HepG2 (cell line): ENCODE data around the gene GNAI2. TPM values are rescaled to one million over a fixed set of nuclear protein-coding genes. Genes with fewer than 3 reads are reported as not detected.
"Not testable (repeated sequence)": the region's sequence is repeated elsewhere in the genome, so short reads cannot be mapped to it uniquely, and the experiment has no call there.

Experiments used
- ATAC-seq: fragments of 200-7000 bp; cut with Tn5 transposase; 3 replicates; pipeline ENCODE4 v1.9.1; 2020; ENCODE audit warnings: mild to moderate bottlenecking, moderate library complexity
- BruUV-seq: library from RNA; stranded (reverse); fragments of 400-500 nt; replicated peaks from 2 replicates; lab custom pipeline; 2021; lab: Mats Ljungman, UMichigan
- CTCF ChIA-PET: fragments of 300-600 bp; formaldehyde crosslinking; extraction: SDS; loops from one replicate; lab custom pipeline; 2021; ENCODE audit warnings: low total read pairs, inconsistent platforms, low intra/inter-chr PET ratio; lab: Yijun Ruan, JAX
- POLR2A ChIA-PET: fragments of 350-600 bp; sonication (Branson Sonifier 250); formaldehyde crosslinking; loops from one replicate; lab custom pipeline; 2020; ENCODE audit warnings: antibody characterized with exemption, inconsistent platforms; lab: Yijun Ruan, JAX
- DNase-seq: peaks from one replicate; pipeline ENCODE4 v3.0.0-alpha.2; 2015; ENCODE audit warnings: low spot score
- FAIRE-seq: peaks from 3 replicates; lab custom pipeline; 2011; peaks lifted over from hg19 to GRCh38; lab: Jason Lieb, UNC
- H2AFZ ChIP-seq: one replicate; pipeline ENCODE4 v1.6.1; 2011; ENCODE audit warnings: low read length, inconsistent platforms
- H3K27ac ChIP-seq: fragments of 300-600 bp; 3 replicates; pipeline ENCODE4 v1.8.0; 2011; ENCODE audit warnings: mixed run types, mild to moderate bottlenecking, mixed read lengths, low read length, inconsistent platforms; ENCODE audit not compliant: insufficient read depth; ENCODE audit errors: extremely low read length
- H3K27me3 ChIP-seq, 2 experiments: fragments of 200-600 bp in 1 of 2; 2 replicates in 1 of 2; 3 replicates in 1 of 2; pipeline versions ENCODE4 v1.6.0 to v1.8.0; 2011; ENCODE audit warnings: low read length in 2 of 2, mild to moderate bottlenecking in 2 of 2, moderate library complexity in 2 of 2, inconsistent platforms in 1 of 2; ENCODE audit not compliant: insufficient read depth in 2 of 2, control insufficient read depth in 1 of 2
- H3K36me3 ChIP-seq, 2 experiments: fragments of 200-600 bp in 1 of 2; replicated peaks in 1 of 2; 2 replicates in 1 of 2; 3 replicates in 1 of 2; pipeline versions ENCODE4 v1.5.1 to v1.8.0; 2011; ENCODE audit warnings: low read length in 2 of 2, inconsistent platforms in 1 of 2; ENCODE audit not compliant: insufficient read depth in 2 of 2, control insufficient read depth in 1 of 2
- H3K4me1 ChIP-seq: 2 replicates; pipeline ENCODE4 v1.5.1; 2012; ENCODE audit warnings: low read length, inconsistent platforms; ENCODE audit not compliant: insufficient read depth
- H3K4me2 ChIP-seq: 2 replicates; pipeline ENCODE4 v1.6.0; 2011; ENCODE audit warnings: low read depth, low read length, inconsistent platforms
- H3K4me3 ChIP-seq, 3 experiments: fragments of 200-600 bp in 1 of 3; sonication (generic), shearing (Covaris generic) in 1 of 3; replicated peaks in 1 of 3; 2 replicates each; pipeline ENCODE4 v1.5.1; 2011 to 2016; ENCODE audit warnings: low read length in 3 of 3, inconsistent platforms in 2 of 3, low read depth in 2 of 3, mild to moderate bottlenecking in 2 of 3, control low read depth in 1 of 3, mixed read lengths in 1 of 3; ENCODE audit not compliant: insufficient read depth in 1 of 3
- H3K79me2 ChIP-seq: one replicate; pipeline ENCODE4 v1.6.1; 2011; ENCODE audit warnings: low read length, inconsistent platforms; ENCODE audit not compliant: insufficient read depth
- H3K9ac ChIP-seq: 2 replicates; pipeline ENCODE4 v1.6.0; 2011; ENCODE audit warnings: mild to moderate bottlenecking, low read depth, low read length, inconsistent platforms; ENCODE audit not compliant: insufficient read depth
- H3K9me3 ChIP-seq: 2 replicates; pipeline ENCODE4 v1.5.1; 2012; ENCODE audit warnings: mild to moderate bottlenecking, low read length
- H4K20me1 ChIP-seq: 2 replicates; pipeline ENCODE4 v1.6.0; 2011; ENCODE audit warnings: inconsistent platforms, mild to moderate bottlenecking, low read length, moderate library complexity; ENCODE audit not compliant: insufficient read depth
- SP5 ChIP-seq: IDR thresholded peaks from 2 replicates; pipeline ENCODE4 v1.6.1; 2016; ENCODE audit warnings: low read depth, borderline replicate concordance
- ZNF629 ChIP-seq: sonication (generic); formaldehyde crosslinking; conservative IDR thresholded peaks from 2 replicates; pipeline ENCODE4 v1.5.0; 2020; ENCODE audit warnings: missing genetic modification reagents
- ZNF710 ChIP-seq: sonication (generic); formaldehyde crosslinking; IDR thresholded peaks from 2 replicates; pipeline ENCODE4 v1.5.0; 2020; ENCODE audit warnings: mild to moderate bottlenecking, missing genetic modification reagents, borderline replicate concordance
- ZNF747 ChIP-seq: sonication (generic); formaldehyde crosslinking; IDR thresholded peaks from 2 replicates; pipeline ENCODE4 v1.8.1; 2023; ENCODE audit warnings: missing genetic modification reagents, mild to moderate bottlenecking, borderline replicate concordance
- WGBS: methylation state at CpG from one replicate; pipeline ENCODE4 v1.1.6; 2017; ENCODE audit warnings: low lambda C conversion rate; 5-methylcytosine and 5-hydroxymethylcytosine counted together
- in situ Hi-C: cut with HindIII; loops from 2 replicates; pipeline ENCODE4 v1.10.0; 2017; ENCODE audit warnings: low pct_unique_long_range_greater_than_20kb; ENCODE audit not compliant: extremely low pct_ligation_motif_present
- intact Hi-C: fragments of 100-400 bp; cut with micrococcal nuclease; formaldehyde crosslinking; loops from one replicate; pipeline ENCODE4 v1.10.0; 2022; ENCODE audit not compliant: unreplicated experiment
- polyA plus RNA-seq, 8 experiments: library from polyadenylated mRNA; depleted of rRNA in 3 of 8; stranded (reverse) in 7 of 8; unstranded in 1 of 8; fragments of >200 nt; fragmentation: Illumina TruSeq in 4 of 8; extraction: Trizol in 4 of 8; gene quantifications; 2 replicates each; pipeline versions ENCODE4 v1.2.1 to v1.2.3, GENCODE V29; 2011 to 2016; ENCODE audit warnings: low read depth in 4 of 8, missing spikeins in 1 of 8, mixed read lengths in 1 of 8; ENCODE audit not compliant: insufficient read depth in 1 of 8
- total RNA-seq, 5 experiments: library from RNA; depleted of rRNA; stranded (reverse); fragments of >200 nt; fragmentation: Illumina TruSeq; extraction: Trizol; gene quantifications; 2 replicates each; pipeline ENCODE4 v1.2.3, GENCODE V29; 2016; ENCODE audit warnings: low read depth in 1 of 5
- TF ChIP-seq, protein P1 (sequence below), 2 experiments: sonication (generic) in 1 of 2; formaldehyde crosslinking in 1 of 2; IDR thresholded peaks; 2 replicates each; pipeline versions ENCODE4 v1.6.1 to v1.9.0; 2014 to 2022; ENCODE audit warnings: antibody characterized with exemption in 1 of 2, borderline replicate concordance in 1 of 2, inconsistent platforms in 1 of 2, low read depth in 1 of 2, missing genetic modification reagents in 1 of 2

The GNAI2 gene
- total and polyA plus RNA-seq, 2 of the 13 experiments (the other 11 are each of a cell fraction or from before 2014, with no cell fraction given) = 51.1 to 66.2 TPM

GRCh38 chr3:50243543-50243895 is 7.5 kb downstream of the GNAI2 start:
- H3K4me2 ChIP-seq = no peak overlapping the region
- POLR2A ChIA-PET = interaction anchor here (1.4 kb wide), 1 partner anchor 17 kb away, joined by 3 read pairs; no protein-coding TSS in a partner anchor
- no peaks in the 10 kb centered on the region for H3K27me3 ChIP-seq
- H3K9me3 ChIP-seq = no peaks in the 10 kb centered on the region
- no TSS peak for BruUV-seq
- ATAC-seq = no peak
- DNase-seq = no peak
- 96% methylated on average over 3 of the region's 4 CpGs for WGBS
- TF ChIP-seq SP5 (no peak), ZNF629 (CRISPR knock-in tag) (peak; percentile 75), ZNF710 (CRISPR knock-in tag) (no peak), ZNF747 (CRISPR knock-in tag) (no peak)
- TF ChIP-seq, protein P1, sequence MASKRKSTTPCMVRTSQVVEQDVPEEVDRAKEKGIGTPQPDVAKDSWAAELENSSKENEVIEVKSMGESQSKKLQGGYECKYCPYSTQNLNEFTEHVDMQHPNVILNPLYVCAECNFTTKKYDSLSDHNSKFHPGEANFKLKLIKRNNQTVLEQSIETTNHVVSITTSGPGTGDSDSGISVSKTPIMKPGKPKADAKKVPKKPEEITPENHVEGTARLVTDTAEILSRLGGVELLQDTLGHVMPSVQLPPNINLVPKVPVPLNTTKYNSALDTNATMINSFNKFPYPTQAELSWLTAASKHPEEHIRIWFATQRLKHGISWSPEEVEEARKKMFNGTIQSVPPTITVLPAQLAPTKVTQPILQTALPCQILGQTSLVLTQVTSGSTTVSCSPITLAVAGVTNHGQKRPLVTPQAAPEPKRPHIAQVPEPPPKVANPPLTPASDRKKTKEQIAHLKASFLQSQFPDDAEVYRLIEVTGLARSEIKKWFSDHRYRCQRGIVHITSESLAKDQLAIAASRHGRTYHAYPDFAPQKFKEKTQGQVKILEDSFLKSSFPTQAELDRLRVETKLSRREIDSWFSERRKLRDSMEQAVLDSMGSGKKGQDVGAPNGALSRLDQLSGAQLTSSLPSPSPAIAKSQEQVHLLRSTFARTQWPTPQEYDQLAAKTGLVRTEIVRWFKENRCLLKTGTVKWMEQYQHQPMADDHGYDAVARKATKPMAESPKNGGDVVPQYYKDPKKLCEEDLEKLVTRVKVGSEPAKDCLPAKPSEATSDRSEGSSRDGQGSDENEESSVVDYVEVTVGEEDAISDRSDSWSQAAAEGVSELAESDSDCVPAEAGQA (IDR thresholded peaks at IDR 0.05; ENCODE audit: low read depth) = no peak
- TF ChIP-seq, protein P1 (CRISPR knock-in tag; IDR thresholded peaks at IDR 0.05; ENCODE audit: borderline replicate concordance) = no peak
- no peak overlapping the region for H2AFZ ChIP-seq
- FAIRE-seq = no peak
- 0 out of 5 replicates have a peak, but pooled peaks cover 0 to 9% of the 10 kb centered on the region in 2 experiments for H3K36me3 ChIP-seq
- peaks cover 28% of the 10 kb centered on the region for H3K4me1 ChIP-seq
- H3K9ac ChIP-seq = no peak overlapping the region
- H3K27ac ChIP-seq = no peak overlapping the region
- H3K4me3 ChIP-seq = no peak overlapping the region
- in situ Hi-C loops (no loop called here), intact Hi-C loops (no loop called here)
- CTCF ChIA-PET = interaction anchor here (1.7 kb wide), 1 partner anchor 16 kb away, joined by 3 read pairs; no protein-coding TSS in a partner anchor
- peaks cover 26% of the 10 kb centered on the region for H3K79me2 ChIP-seq
- no peaks in the 10 kb centered on the region for H4K20me1 ChIP-seq

DNA sequence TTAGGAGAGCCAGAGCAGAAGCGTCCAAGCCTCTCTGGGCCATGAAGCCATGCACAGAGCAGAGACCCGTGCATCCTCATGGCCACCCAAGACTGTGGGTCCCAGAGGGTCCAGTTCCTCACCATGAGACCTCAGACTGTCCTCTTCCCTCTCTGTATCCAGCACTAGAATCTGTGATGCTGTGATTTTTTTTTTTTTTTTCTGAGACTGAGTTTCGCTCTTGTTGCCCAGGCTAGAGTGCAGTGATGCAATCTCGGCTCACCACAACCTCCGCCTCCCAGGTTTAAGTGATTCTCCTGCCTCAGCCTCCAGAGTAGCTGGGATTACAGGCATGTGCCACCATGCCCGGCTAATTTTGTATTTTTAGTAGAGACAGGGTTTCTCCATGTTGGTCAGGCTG is 8.8 kb downstream of the GNAI2 start:
- H3K4me2 ChIP-seq, H3K9ac ChIP-seq, CTCF ChIA-PET, H3K9me3 ChIP-seq, POLR2A ChIA-PET, ATAC-seq, H3K36me3 ChIP-seq, in situ Hi-C loops, H2AFZ ChIP-seq, H3K4me3 ChIP-seq, H4K20me1 ChIP-seq, DNase-seq, BruUV-seq, intact Hi-C loops, H3K27me3 ChIP-seq, FAIRE-seq, H3K27ac ChIP-seq: not testable (repeated sequence)
- peaks cover 28% of the 10 kb centered on the region for H3K79me2 ChIP-seq
- 98% methylated on average over 5 of the region's 6 CpGs for WGBS
- H3K4me1 ChIP-seq = peaks cover 20% of the 10 kb centered on the region
